Osteoblast (primary cell): ENCODE data around the gene SNX30. TPM values are rescaled to one million over a fixed set of nuclear protein-coding genes. Genes with fewer than 3 reads are reported as not detected.

Experiments used
- DNase-seq: peaks from one replicate; pipeline ENCODE4 v3.0.0; 2011; ENCODE audit warnings: low spot score, mixed read lengths; ENCODE audit not compliant: insufficient read length; ENCODE audit errors: missing footprints
- H2AFZ ChIP-seq: 2 replicates; pipeline ENCODE4 v1.6.0; 2011; ENCODE audit warnings: mild to moderate bottlenecking, low read length
- H3K27ac ChIP-seq: 2 replicates; pipeline ENCODE4 v1.5.1; 2011; ENCODE audit warnings: mild to moderate bottlenecking, low read depth, low read length, moderate library complexity
- H3K27me3 ChIP-seq: 2 replicates; pipeline ENCODE4 v1.6.0; 2012; ENCODE audit warnings: mild to moderate bottlenecking, control low read depth, inconsistent platforms, low read length, moderate library complexity; ENCODE audit not compliant: insufficient read depth
- H3K36me3 ChIP-seq: 2 replicates; pipeline ENCODE4 v1.5.1; 2011; ENCODE audit warnings: mild to moderate bottlenecking, low read length, control low read depth, moderate library complexity; ENCODE audit not compliant: insufficient read depth
- H3K4me1 ChIP-seq: 2 replicates; pipeline ENCODE4 v1.5.1; 2011; ENCODE audit warnings: mild to moderate bottlenecking, low read length, control low read depth, moderate library complexity; ENCODE audit not compliant: insufficient read depth
- H3K4me2 ChIP-seq: 2 replicates; pipeline ENCODE4 v1.6.0; 2011; ENCODE audit warnings: mild to moderate bottlenecking, low read length; ENCODE audit not compliant: insufficient read depth
- H3K4me3 ChIP-seq: fragments of 200-600 bp; sonication (generic); 3 replicates; pipeline ENCODE4 v1.5.1; 2012; ENCODE audit warnings: mild to moderate bottlenecking, low read length, inconsistent platforms; ENCODE audit not compliant: insufficient read depth
- H3K79me2 ChIP-seq: 2 replicates; pipeline ENCODE4 v1.6.0; 2012; ENCODE audit warnings: mild to moderate bottlenecking, low read length, control low read depth, inconsistent platforms; ENCODE audit not compliant: insufficient read depth
- H3K9me3 ChIP-seq: 2 replicates; pipeline ENCODE4 v1.5.1; 2011; ENCODE audit warnings: low read depth, low read length, control low read depth
- H4K20me1 ChIP-seq: 2 replicates; pipeline ENCODE4 v1.6.0; 2012; ENCODE audit warnings: mild to moderate bottlenecking, low read length, control low read depth; ENCODE audit not compliant: insufficient read depth
- total RNA-seq: library from RNA; depleted of rRNA; stranded (reverse); fragments of >200 nt; gene quantifications from 2 replicates; pipeline ENCODE4 v1.2.3, GENCODE V29; 2012
- TF ChIP-seq, protein P1 (sequence below): IDR thresholded peaks from 2 replicates; pipeline ENCODE4 v1.5.1; 2011; ENCODE audit warnings: mild to moderate bottlenecking, low read depth, low read length, moderate library complexity; ENCODE audit errors: extremely low read depth

The SNX30 gene
- total RNA-seq, 1 donor: 38.7 TPM

DNA sequence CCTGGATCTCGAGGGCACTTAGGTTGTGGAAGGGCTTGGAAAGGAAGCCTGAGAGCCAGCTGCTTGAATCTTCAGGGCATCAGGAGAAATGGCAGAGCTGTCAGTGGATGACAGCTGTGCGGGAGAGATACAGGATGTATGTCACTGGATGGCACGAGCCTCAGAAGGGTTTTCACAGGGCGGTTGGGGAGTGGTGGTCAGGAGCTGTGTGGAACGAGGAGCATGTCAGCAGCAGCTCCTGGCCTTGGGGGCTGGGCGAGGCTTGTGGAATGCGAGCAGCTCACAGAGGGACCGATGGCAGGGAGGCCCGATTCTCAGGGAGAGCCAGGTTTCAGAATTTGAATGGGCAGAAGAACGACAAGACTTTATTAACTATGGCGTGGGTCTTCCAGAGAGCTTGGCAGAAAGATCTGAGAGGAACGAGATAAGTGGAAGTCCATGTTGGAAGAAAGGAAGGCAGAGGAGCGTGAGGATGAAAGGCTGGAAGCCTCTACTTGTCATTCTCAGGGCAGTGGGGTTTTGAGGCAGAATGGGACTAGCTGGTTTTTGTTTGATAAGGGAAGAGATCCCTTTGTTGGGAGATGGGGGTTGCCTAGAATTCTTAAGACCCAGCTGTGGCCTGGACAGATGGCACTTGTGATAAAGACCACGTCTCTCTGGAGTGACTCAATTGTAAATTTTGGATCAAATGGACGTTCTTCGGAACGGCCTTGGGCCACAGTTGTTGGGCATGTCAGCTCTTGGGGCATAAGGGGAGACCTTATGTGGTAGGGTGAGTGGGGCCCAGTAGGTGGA is 60.3 kb downstream of the SNX30 start:
- peaks cover 3% of the 10 kb centered on the region for H4K20me1 ChIP-seq
- DNase-seq: no peak
- no peaks in the 10 kb centered on the region for H3K9me3 ChIP-seq
- no peak overlapping the region for H3K4me2 ChIP-seq
- peaks cover 23% of the 10 kb centered on the region for H3K79me2 ChIP-seq
- H3K36me3 ChIP-seq: no peaks in the 10 kb centered on the region
- H3K27me3 ChIP-seq: no peaks in the 10 kb centered on the region
- H3K4me1 ChIP-seq: no peaks in the 10 kb centered on the region
- no peak overlapping the region for H3K27ac ChIP-seq
- no peak overlapping the region for H3K4me3 ChIP-seq
- TF ChIP-seq, protein P1, sequence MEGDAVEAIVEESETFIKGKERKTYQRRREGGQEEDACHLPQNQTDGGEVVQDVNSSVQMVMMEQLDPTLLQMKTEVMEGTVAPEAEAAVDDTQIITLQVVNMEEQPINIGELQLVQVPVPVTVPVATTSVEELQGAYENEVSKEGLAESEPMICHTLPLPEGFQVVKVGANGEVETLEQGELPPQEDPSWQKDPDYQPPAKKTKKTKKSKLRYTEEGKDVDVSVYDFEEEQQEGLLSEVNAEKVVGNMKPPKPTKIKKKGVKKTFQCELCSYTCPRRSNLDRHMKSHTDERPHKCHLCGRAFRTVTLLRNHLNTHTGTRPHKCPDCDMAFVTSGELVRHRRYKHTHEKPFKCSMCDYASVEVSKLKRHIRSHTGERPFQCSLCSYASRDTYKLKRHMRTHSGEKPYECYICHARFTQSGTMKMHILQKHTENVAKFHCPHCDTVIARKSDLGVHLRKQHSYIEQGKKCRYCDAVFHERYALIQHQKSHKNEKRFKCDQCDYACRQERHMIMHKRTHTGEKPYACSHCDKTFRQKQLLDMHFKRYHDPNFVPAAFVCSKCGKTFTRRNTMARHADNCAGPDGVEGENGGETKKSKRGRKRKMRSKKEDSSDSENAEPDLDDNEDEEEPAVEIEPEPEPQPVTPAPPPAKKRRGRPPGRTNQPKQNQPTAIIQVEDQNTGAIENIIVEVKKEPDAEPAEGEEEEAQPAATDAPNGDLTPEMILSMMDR: no peak
- H2AFZ ChIP-seq: no peak overlapping the region

DNA sequence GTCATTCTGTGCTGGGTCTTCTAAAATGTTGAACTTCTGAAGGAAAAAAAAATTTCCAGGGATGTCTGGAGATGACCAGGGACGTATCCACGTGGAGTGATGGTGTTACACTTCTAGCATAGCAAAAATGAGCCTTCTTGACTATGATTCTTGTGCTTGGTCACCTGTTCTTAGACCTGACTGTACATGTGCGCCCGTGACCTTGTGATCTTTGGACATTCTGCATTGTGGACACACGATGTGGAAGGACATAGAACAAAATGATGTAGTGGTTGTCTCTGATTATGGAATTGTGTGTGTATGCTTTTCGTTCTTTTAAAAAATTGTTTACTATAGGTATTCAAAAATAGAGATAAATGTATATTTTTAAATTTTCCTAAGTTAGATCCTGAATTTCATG is 61.0 kb downstream of the SNX30 start:
- TF ChIP-seq, protein P1: no peak
- Histone ChIP-seq H3K4me2 (no peak overlapping the region), H3K79me2 (peaks cover 25% of the 10 kb centered on the region)

DNA sequence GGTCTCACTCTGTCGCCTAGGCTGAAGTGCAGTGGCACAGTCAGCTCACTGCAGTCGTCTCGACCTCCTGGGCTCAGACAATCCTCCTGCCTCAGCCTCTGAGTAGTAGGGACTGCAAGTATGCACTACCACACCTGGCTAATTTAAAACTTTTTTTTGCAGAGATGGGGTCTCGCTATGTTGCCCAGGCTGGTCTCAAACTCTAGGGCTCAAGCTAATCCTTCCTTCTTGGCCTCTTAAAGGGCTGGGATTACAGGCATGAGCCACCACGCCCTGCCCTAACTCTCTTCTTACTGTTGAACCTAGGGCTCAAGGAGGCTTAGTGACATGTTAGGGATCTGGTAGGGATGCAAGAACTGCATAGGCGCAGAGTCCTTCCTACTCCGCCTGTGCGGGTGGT is 65.3 kb downstream of the SNX30 start:
- no peak for DNase-seq
- peaks cover 9% of the 10 kb centered on the region for H3K36me3 ChIP-seq
- no peak overlapping the region for H3K27ac ChIP-seq
- no peak overlapping the region for H3K4me2 ChIP-seq
- H3K9me3 ChIP-seq: no peaks in the 10 kb centered on the region
- H2AFZ ChIP-seq: no peak overlapping the region
- H3K79me2 ChIP-seq: peaks cover 13% of the 10 kb centered on the region
- no peak overlapping the region for H3K4me3 ChIP-seq
- no peaks in the 10 kb centered on the region for H3K27me3 ChIP-seq
- peaks cover 23% of the 10 kb centered on the region for H3K4me1 ChIP-seq
- TF ChIP-seq, protein P1: no peak
- H4K20me1 ChIP-seq: peaks cover 6% of the 10 kb centered on the region

More for the DNA sequence above, 61.0 kb downstream of the SNX30 start:
- H3K27ac ChIP-seq: no peak overlapping the region
- H2AFZ ChIP-seq: no peak overlapping the region
- no peaks in the 10 kb centered on the region for H3K9me3 ChIP-seq
- no peaks in the 10 kb centered on the region for H3K4me1 ChIP-seq
- DNase-seq: no peak
- no peaks in the 10 kb centered on the region for H3K27me3 ChIP-seq
- peaks cover 3% of the 10 kb centered on the region for H4K20me1 ChIP-seq
- no peak overlapping the region for H3K4me3 ChIP-seq
- no peaks in the 10 kb centered on the region for H3K36me3 ChIP-seq

DNA sequence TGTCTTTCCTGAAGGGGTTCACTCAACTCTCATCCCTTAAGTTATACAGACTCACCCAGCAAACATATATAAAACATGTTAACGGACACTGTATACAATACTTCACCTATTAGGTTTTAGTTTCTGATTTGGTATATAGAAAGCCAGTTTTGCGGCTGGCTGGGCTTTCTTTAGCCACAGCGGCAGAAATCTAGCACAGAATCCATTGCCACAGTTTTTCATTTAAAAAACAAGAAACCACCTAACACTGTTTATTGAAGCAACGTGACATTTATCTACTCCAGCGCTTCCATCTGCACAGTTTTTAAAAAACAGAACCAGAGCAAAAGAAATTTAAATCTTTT is 67.3 kb downstream of the SNX30 start:
- DNase-seq: no peak
- H3K27ac ChIP-seq: no peak overlapping the region
- H3K9me3 ChIP-seq: no peaks in the 10 kb centered on the region
- no peaks in the 10 kb centered on the region for H3K27me3 ChIP-seq
- H2AFZ ChIP-seq: no peak overlapping the region
- peaks cover 6% of the 10 kb centered on the region for H3K79me2 ChIP-seq
- TF ChIP-seq, protein P1: no peak
- H3K4me2 ChIP-seq: peak overlapping the region; percentile 55
- peaks cover 9% of the 10 kb centered on the region for H3K36me3 ChIP-seq
- no peak overlapping the region for H3K4me3 ChIP-seq
- H4K20me1 ChIP-seq: peaks cover 3% of the 10 kb centered on the region
- H3K4me1 ChIP-seq: peaks cover 27% of the 10 kb centered on the region
